ENCODE results near the gene DPYSL4. TPM values are rescaled to one million over a fixed set of nuclear protein-coding genes. Genes with fewer than 3 reads are reported as not detected.

The DPYSL4 gene
- total RNA-seq, result 1 to 10 TPM; 3.4 to 4.1 TPM

DNA sequence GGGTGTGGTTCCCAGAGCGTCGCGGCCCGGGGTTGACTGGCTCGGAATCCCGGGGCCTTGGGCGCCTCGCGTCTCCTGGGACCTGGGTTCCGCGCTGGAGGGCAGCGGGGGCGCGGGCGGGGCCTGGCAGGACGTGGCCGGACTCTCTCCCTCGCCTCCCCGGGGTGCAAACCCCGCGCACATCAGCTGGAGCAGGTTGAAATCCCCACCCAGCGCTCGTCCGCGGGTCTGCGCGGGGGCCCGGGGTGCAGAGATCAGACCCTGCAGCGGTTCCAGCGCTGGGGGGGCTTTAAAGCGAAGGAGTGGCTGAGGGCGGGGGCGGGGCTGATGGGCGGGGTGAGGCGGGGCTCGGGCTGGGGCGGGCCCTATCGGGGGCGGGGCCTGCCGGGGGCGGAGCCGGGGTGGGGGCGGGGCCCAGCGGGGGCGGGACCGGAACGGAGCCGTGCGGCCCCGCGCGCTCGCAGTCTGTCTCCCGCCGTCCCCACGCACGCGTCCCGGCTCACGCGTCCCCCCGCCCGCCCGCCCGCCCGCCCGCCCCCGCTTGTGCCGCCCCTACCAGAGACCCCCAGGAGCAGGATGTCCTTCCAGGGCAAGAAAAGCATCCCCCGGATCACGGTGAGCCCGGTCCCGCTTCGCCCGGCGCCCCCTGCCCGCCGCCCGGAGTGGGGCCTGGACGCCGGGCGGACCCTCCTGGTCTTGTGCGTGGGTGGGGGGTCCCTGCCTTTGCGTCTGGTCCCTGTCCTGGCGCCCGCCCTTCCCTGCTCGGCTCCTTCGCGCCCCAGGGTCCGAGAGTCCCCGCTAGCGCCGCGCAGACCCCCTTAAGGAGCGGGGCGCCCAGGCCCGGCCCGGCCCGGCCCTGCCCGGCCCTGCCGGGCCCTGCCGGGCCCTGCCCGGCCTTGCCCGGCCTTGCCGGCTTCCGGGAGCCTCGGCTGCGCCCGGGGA lies at the start of gene DPYSL4:
Gene DPYSL4, plus strand, starts transcription at position 461 of the 942 bp plus-strand sequence. Its CDS starts 116 bp downstream, at position 577.
- no peak for DNase-seq (ENCODE audit: low spot score)
- H3K9me3 ChIP-seq, result no peaks in the 10 kb centered on the region
- H3K27me3 ChIP-seq, result peaks cover 19 to 28% of the 10 kb centered on the region in 2 donors
- H3K27ac ChIP-seq, result no peak within 1 kb of the TSS
- H3K4me3 ChIP-seq, result peak within 1 kb of the TSS; percentile 40 to 50
- peaks cover 0 to 33% of the 10 kb centered on the region in 2 donors for H3K4me1 ChIP-seq
- no peaks in the 10 kb centered on the region for H3K36me3 ChIP-seq
- TF ChIP-seq, protein P1, sequence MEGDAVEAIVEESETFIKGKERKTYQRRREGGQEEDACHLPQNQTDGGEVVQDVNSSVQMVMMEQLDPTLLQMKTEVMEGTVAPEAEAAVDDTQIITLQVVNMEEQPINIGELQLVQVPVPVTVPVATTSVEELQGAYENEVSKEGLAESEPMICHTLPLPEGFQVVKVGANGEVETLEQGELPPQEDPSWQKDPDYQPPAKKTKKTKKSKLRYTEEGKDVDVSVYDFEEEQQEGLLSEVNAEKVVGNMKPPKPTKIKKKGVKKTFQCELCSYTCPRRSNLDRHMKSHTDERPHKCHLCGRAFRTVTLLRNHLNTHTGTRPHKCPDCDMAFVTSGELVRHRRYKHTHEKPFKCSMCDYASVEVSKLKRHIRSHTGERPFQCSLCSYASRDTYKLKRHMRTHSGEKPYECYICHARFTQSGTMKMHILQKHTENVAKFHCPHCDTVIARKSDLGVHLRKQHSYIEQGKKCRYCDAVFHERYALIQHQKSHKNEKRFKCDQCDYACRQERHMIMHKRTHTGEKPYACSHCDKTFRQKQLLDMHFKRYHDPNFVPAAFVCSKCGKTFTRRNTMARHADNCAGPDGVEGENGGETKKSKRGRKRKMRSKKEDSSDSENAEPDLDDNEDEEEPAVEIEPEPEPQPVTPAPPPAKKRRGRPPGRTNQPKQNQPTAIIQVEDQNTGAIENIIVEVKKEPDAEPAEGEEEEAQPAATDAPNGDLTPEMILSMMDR (IDR thresholded peaks at IDR 0.05), result no peak

- Histone ChIP-seq H3K9me3 (no peaks in the 10 kb centered on the region), H3K36me3 (no peaks in the 10 kb centered on the region), H3K27me3 (no peaks in the 10 kb centered on the region), H3K4me1 (peaks cover 0 to 4% of the 10 kb centered on the region in 2 donors), H3K4me3 (no peak overlapping the region), H3K27ac (no peak overlapping the region)
- TF ChIP-seq, protein P1 (IDR thresholded peaks at IDR 0.05), result no peak
- DNase-seq (ENCODE audit: low spot score), result no peak
These were observed 49.4 kb upstream of the DPYSL4 start for GRCh38 chr10:132137111-132138072.

- Histone ChIP-seq H3K4me1 (peaks cover 0 to 11% of the 10 kb centered on the region in 2 donors), H3K36me3 (no peaks in the 10 kb centered on the region), H3K9me3 (no peaks in the 10 kb centered on the region), H3K27ac (no peak overlapping the region), H3K27me3 (no peaks in the 10 kb centered on the region), H3K4me3 (no peak overlapping the region)
- no peak for DNase-seq (ENCODE audit: low spot score)
- TF ChIP-seq, protein P1 (IDR thresholded peaks at IDR 0.05), result no peak
These were observed 48.6 kb upstream of the DPYSL4 start for GRCh38 chr10:132138133-132138532.

DNA sequence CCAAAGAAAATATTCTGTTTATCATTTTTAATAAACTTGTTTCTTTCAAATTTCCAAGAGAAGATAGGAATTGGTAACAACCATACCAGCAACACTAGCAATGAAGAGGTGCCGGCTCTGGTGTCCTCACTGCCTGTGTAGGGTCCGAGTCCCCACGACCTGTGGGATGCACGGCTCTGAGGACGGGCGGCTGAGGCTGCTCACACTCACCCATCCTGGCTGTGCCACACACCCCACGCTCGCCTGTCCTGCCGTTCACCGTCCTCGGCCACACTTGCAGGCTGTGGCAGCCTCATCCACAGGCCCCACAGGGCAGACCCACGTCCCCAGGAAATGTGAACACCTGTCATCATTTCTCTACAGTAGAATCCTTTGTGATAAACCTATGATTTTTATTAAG lies 48.2 kb upstream of the DPYSL4 start:
- no peaks in the 10 kb centered on the region for H3K9me3 ChIP-seq
- TF ChIP-seq, protein P1 (IDR thresholded peaks at IDR 0.05), result no peak
- DNase-seq (ENCODE audit: low spot score), result no peak

GRCh38 chr10:132139526-132139925 lies 47.2 kb upstream of the DPYSL4 start:
- no peak overlapping the region for H3K27ac ChIP-seq
- no peaks in the 10 kb centered on the region for H3K36me3 ChIP-seq
- no peak overlapping the region for H3K4me3 ChIP-seq
- no peaks in the 10 kb centered on the region for H3K9me3 ChIP-seq
- peaks cover 0 to 12% of the 10 kb centered on the region in 2 donors for H3K4me1 ChIP-seq
- no peak for DNase-seq (ENCODE audit: low spot score)
- no peaks in the 10 kb centered on the region for H3K27me3 ChIP-seq
- TF ChIP-seq, protein P1 (IDR thresholded peaks at IDR 0.05), result no peak

More for the DNA sequence above, 48.2 kb upstream of the DPYSL4 start:
- no peak overlapping the region for H3K4me3 ChIP-seq
- peaks cover 0 to 12% of the 10 kb centered on the region in 2 donors for H3K4me1 ChIP-seq
- no peak overlapping the region for H3K27ac ChIP-seq
- no peaks in the 10 kb centered on the region for H3K27me3 ChIP-seq
- H3K36me3 ChIP-seq, result no peaks in the 10 kb centered on the region
